CD4-positive, alpha-beta T cell treated with Interleukin-4 for 4 hours (primary cell): ENCODE measurements around the gene PER2.

Experiments
- DNase-seq: peaks from one replicate; pipeline ENCODE4 v3.0.0-alpha.2; 2020

PER2 gene

DNA sequence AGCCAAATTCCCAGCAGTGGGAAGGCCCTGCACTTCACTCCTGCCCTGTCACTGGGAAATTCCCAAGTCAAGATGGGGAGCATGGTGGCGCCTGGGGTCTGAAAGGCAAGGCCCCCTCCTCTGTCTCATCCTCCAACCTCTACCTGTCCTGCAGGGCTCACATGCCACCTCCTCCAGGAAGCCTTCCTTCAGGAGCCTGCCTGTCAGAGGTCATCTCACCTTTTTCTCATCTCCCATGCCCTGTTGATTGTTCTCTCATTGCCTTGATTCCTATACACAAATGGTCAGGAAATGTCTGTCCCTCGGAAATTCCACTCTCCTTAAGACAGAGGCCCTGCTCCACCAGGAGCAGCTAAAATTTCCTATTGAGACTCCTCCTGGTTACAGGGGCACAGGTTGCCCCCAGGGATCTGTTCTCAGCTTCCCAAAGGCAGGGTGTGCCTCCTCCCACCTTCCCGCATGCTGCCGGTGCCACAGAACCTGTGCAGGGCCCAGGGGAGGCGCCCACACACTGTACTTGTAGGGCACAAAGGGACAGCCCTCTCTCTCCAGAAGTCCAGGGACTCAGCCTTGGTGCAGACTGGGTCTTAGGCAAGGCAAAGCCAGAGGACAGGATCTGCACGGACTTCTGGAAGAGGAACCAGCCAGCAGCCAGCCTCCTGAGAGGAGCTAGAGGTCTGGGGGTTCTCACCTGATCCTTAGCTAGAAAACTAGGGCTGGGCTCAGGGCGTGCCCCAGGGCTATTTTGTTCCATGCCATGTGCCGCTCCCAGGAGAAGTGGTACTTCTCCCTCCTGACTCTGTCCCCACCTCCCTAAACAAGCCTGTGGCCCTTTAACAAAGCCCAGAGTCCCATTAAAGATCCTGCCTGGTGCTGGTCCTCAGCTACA, 61.5 kb downstream of the PER2 start:
- no peak for DNase-seq

DNA sequence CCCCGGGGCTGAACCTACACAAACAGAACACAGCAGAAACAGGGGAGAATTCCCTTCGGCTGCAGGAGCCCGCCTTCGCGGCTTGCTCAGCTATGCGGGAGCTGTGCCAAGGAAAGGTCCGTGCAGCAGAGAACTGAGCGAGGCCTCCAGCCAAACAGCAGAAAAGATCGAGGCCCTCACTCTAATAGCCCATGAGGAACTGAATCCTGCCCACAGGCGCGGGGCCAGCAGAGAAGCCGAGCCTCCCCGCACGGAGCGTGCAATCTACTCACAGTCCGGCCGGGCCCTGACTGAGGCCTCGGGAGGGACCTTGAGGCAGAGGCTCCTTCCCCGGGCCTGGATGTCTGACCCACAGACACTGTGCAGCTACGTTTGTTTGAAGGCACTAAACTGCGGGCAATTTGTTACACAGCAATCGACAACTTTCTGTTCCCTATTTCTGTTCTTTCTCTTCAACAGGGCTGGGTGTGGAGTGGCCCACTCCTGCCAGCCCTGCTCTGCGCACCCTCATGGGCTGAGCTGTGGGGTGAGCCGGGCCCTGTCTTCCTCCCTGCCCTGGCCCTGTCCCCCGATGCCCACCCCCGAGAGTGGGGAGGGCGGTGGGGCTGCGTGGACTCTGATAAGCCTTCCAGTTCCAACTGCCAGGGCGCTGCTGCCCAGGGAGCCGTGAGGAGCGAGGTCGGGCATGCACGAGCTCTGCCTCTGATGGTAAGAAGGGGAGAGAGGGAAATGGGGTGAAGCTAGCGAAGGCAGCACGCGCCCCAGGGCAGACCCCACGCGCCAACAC, 62.3 kb downstream of the PER2 start:
- DNase-seq, result no peak

DNA sequence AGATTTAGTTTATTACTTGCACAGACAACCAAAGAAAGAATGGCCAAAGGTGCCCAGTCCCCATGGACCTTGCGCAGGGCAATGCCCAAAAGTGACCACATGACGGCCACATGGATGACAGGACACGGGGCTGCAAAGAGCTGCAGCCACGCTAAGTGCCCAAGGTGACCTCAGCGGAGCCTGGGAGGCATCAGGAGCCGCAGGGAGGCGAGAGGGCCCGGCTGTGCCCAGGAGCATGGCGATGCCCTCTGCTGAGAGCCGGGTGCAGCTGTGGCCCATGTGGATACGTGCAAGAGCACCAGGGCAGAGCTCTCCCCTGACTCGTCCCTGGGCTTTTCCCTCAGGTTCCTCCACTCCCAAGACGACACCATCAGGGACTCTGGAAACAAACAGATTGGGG, 63.3 kb downstream of the PER2 start:
- DNase-seq, result no peak

DNA sequence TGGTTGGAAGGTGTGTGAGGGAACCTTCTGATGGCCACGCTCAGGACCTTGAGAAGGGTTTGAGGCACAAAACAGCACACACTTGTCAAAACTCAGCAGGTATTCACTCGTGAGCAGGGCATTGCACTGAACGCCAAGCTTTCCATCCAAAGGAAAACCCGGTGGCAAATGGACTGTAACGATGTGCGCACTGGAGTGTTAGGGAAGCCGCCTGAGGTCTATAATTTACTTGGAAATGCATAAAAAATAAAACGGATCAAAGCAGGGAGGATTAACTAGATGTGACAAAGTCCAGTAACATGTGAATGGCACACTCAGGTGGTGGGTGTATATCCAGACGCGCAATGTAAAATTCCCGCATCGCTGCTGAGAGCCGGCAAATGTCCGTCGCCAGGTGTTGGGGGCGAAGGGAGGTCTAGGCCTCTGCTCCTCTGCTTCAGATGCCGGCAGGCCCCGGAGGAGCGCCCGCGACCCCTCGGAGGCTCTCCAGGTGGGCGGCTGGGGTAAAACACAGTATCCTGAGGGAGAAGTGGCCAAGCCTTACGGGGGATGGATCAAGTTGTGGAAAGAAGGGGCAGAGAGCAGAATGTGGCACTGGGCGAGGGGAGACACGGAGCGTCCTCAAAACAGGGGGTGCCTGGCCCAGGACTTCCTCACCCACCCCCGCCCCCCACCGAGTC, 63.9 kb downstream of the PER2 start:
- DNase-seq, result no peak

DNA sequence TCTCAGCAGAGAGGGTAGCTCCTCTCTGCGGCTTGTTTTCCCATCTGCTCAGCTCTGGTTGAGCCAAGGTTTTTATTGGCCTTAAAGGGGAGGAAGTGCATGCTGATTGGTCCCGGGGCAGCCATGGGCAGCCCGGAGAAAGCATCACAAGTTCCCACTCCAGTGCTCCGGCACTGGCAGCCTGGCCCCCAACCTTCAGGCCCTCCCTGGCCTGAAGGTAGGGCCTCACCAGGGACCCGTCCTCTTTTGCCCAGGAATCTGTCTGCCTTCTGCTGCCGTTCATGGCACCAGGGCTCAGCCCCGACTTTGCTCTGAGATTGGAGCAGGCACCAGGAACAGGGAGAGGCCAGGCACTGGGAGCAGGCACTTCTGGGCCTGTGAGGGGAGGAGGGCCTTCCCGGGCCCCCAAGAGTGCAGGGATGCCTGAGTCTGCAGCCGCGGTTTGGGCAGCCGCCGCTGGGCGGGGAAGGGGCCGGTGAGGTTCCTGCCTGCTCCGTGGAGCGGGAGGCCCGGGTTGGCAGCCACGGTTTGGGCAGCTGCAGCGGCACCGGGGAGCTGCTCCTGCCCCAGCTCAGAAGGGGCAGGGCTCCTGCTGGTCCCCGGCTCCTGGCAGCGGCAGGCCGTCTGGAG, 67.4 kb downstream of the PER2 start:
- DNase-seq, result no peak

DNA sequence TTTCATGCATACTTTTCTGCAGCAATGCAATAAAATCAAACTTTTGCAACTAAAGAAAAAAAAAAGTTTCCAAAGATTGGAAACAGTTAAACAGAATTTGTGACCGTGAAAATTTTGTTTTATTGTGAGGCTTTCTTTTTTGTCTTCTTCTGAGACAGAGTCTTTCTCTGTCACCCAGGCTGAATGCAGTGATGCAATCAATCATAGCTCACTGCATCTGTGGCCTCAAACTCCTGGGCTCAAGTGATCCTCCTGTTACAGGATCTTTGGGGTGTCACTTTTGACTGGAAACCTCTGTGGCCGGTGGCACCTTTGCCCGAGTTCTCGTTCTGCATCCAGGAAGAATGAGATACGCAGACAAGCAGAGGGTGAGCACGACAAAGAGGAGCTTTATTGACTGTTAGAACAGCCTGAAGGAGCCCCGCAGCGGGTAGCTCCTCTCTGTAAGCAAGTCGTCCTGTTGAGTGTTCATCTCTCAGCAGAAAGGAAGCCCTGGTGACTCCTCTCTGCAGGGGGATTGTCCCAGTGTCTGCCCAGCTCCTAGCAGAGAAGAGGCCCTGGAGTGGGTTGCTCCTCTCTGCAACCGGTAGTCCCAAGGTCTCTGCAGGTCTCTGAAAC, 68.0 kb downstream of the PER2 start:
- DNase-seq, result no peak

DNA sequence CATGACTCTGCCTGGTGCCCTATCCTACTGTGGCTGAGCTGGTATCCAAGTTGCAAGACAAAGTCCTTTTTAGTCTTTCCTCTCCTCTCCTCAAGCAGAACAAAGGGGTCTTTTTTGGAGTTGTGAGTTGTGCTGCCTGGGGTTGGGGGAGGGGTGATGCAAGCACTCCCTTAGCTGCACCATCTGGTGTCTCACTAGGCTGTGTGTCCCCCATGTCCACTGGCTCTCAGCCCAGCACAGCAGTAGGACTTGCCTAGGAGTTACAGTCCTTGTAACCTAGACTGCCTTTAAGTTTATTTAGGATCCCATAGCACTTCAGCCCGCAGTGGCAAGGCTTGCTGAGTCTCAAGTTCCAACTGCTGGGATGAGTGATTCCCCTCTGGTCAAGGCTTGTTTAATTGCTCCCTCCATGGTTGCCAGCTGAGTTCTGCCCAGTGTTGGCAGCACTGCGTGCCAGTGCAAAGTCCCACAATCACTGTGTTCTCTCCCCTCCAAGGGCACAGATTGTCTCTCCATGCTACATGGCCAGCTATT, 71.7 kb downstream of the PER2 start:
- DNase-seq, result no peak

DNA sequence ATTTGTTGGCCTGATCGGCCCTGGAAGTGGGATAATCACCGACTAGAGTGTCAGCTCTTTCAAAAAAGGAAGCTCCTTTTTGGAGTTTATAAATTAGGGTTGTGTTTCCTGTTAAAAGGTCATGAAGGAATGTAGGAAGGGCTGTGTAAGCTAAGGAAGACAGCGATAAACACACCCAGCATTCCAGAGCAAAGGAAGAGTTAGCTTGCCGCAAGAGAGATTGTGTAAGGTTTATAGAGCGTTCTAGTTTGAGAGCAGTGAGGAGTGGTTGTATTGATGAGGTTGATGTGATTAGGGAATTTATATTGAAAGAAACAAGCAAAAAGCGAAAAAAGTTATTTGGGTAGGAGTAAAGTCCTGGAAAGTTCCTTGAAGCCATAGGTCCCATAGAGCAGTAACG, 81.4 kb downstream of the PER2 start:
- no peak for DNase-seq

DNA sequence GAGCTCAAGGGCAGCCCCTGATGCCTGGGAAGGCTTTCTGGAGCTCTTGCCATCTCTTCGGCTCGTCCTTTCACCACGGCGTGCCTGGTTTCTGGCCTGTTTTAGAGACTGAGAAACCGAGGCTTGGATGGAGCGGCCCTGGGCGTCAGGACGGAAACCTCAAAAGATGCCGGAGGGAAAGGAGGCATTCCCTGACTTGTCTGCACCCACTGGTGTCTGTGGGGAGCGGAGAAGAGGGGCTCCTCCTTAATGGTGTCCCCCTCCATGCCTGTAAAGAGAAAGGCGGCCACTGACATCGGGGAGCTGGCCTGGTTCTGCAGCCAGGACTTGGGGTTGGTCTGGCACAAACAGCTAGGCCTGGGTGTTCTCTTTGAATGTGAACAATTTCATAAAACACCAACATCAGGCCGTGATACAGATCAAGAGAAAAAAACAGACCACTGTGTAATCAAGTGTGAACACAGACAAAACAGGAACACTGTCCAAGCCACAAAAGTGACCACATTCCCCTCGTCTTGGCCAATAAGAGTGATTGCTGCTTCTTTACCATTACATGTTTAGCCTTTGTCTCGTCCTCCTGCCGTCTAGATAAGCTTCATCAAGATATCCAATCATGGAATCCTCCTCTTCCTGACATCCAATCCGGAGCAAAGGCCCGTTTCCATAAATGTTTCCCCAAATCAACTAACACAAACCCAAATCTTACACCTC, 84.3 kb downstream of the PER2 start:
- no peak for DNase-seq

DNA sequence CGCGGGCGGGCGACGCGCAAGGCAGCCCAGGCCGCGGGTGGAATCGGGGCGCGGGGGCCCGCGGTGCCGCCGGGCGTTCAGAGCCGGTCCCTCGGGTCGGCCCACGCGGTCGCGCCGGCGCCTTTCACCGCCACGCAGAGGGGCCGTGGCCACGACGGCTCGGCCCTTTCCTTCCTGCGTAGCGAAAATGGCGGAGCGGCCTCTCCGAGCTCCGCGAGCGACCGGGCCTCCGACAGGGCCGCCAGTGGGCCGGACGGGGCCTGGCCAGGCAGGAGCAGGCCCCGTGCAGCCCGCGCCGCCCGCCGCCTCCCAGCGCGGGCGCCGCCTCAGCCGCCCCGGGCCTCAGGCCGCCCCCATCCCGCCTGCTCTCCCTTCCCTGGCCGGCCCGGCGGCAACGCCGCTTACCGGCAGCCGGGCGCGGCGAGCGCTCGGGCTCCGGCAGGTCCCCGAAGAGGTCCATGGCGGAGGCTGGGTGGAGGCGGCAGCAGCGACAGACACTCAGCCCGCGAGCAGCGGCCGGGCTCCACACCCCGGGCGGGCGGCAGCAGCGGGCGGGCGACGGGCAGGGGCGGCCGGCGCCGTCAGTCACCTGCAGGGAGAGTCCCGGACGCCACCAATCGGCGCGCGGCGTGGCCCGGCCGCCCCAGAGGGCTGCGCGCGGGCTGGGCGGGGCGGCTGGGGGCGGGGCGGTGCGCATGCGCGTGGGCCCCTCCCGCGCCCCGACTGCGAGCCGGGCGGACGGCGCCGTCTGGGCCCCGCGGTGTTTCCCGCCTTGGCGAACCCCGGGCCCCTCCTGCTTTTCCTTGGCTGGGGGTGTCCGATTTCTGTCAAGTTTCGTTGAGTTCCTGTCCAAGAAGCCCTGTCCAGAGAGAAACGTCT, 85.1 kb downstream of the PER2 start, which contains the start of gene ILKAP:
Gene ILKAP (minus strand): TSS at position 602 of the 879 bp plus-strand sequence. CDS start 142 bp downstream, at position 460.
- peak; percentile 86 for DNase-seq

DNA sequence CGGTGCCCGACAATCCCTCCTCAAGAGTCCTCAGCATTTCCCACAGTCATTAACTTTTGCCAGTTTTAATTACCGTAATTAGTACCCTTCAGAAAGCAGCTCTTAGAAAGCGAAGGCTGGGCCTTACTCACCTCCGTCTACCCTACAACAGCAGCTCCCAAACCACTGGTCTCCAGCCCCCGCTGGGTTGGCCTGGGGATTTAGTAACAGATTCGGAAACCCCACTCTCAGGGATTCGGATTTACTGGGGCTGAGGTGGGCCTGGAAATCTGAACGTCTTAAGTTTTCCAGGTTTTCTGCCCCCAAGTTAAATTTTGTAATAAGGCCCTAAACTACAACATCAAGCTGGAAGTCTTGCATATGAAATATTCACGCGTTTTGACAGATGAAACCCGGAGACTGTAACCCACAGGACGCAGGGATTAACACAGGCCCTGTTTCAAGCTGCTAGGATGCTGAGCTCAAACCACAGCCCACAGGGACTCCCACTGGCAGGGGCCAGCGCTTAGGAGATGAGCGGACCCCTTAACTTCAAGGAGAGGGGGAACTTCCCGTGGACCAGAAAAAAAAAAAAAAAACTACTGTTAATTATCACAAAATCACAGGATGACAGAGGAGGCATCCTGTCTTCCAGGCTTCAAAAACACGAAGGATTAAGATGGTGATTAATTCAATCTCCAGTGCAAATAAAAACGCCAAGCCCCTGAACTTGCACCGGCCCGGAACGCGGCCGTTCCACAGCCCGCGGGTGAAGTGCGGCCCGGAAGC, 85.9 kb downstream of the PER2 start:
- peak; percentile 8 for DNase-seq
